ENCODE data around the gene RPL27A.
A peak's percentile ranks its signal among the peaks of the same experiment; 100 is the strongest.

The RPL27A gene

GRCh38 chr11:8717544-8717875, 34.9 kb downstream of the RPL27A start:
- in situ Hi-C loops (cut with MboI; ENCODE audit: low sequenced_read_pairs, unreplicated experiment) = no loop called here
- DNase-seq (ENCODE audit: low spot score) = peak; percentile 57
- no peak for TF ChIP-seq CTCF (IDR thresholded peaks at IDR 0.05; ENCODE audit: borderline replicate concordance, control extremely low read depth, extremely low read depth, insufficient read depth, missing control alignments)

- in situ Hi-C loops (cut with MboI; ENCODE audit: low sequenced_read_pairs, unreplicated experiment) = no loop called here
- peak; percentile 66 for DNase-seq (ENCODE audit: low spot score)
- no peak for TF ChIP-seq CTCF (IDR thresholded peaks at IDR 0.05; ENCODE audit: borderline replicate concordance, control extremely low read depth, extremely low read depth, insufficient read depth, missing control alignments)
Observed at GRCh38 chr11:8717876-8718753, 35.5 kb downstream of the RPL27A start.

- in situ Hi-C loops (cut with MboI; ENCODE audit: low sequenced_read_pairs, unreplicated experiment) = no loop called here
- DNase-seq (ENCODE audit: low spot score) = no peak
- TF ChIP-seq CTCF (IDR thresholded peaks at IDR 0.05; ENCODE audit: borderline replicate concordance, control extremely low read depth, extremely low read depth, insufficient read depth, missing control alignments) = no peak
Observed at GRCh38 chr11:8719211-8719649, 36.6 kb downstream of the RPL27A start.

- in situ Hi-C loops (cut with MboI; ENCODE audit: low sequenced_read_pairs, unreplicated experiment) = no loop called here
- TF ChIP-seq CTCF (IDR thresholded peaks at IDR 0.05; ENCODE audit: borderline replicate concordance, control extremely low read depth, extremely low read depth, insufficient read depth, missing control alignments) = no peak
- DNase-seq (ENCODE audit: low spot score) = no peak
Observed at GRCh38 chr11:8719721-8720120, 37.1 kb downstream of the RPL27A start.

GRCh38 chr11:8720352-8720751, 37.8 kb downstream of the RPL27A start:
- no peak for TF ChIP-seq CTCF (IDR thresholded peaks at IDR 0.05; ENCODE audit: borderline replicate concordance, control extremely low read depth, extremely low read depth, insufficient read depth, missing control alignments)
- DNase-seq (ENCODE audit: low spot score) = no peak
- in situ Hi-C loops (cut with MboI; ENCODE audit: low sequenced_read_pairs, unreplicated experiment) = no loop called here

- no peak for TF ChIP-seq CTCF (IDR thresholded peaks at IDR 0.05; ENCODE audit: borderline replicate concordance, control extremely low read depth, extremely low read depth, insufficient read depth, missing control alignments)
- in situ Hi-C loops (cut with MboI; ENCODE audit: low sequenced_read_pairs, unreplicated experiment) = no loop called here
- DNase-seq (ENCODE audit: low spot score) = no peak
Observed at GRCh38 chr11:8720868-8721608, 38.4 kb downstream of the RPL27A start.

Data from GM13976 (cell line).